KOPT-K1 (cell line): Measurements from ENCODE around the gene RABL6.
"Not testable (repeated sequence)": the region's sequence is repeated elsewhere in the genome, so short reads cannot be mapped to it uniquely, and the experiment has no call there.

Source experiments
- H3K27ac ChIP-seq: fragments of 200-600 bp; sonication (generic); 2 replicates; pipeline ENCODE4 v1.5.1; 2016; ENCODE audit warnings: antibody characterized with exemption, mild to moderate bottlenecking, low read depth, low read length; ENCODE audit not compliant: poor library complexity, severe bottlenecking
- H3K36me3 ChIP-seq: fragments of 200-600 bp; sonication (generic); 2 replicates; pipeline ENCODE4 v1.5.1; 2017; ENCODE audit warnings: antibody characterized with exemption, mild to moderate bottlenecking, low read length, moderate library complexity; ENCODE audit not compliant: insufficient read depth
- H3K9me3 ChIP-seq: fragments of 200-600 bp; sonication (generic); 2 replicates; pipeline ENCODE4 v1.5.1; 2017; ENCODE audit warnings: antibody characterized with exemption, low read length, mild to moderate bottlenecking; ENCODE audit not compliant: insufficient read depth, poor library complexity, severe bottlenecking

Gene RABL6

GRCh38 chr9:136840140-136840876 is 32.6 kb downstream of the RABL6 start:
- H3K27ac ChIP-seq, result no peak overlapping the region

GRCh38 chr9:136840877-136841645 is 33.3 kb downstream of the RABL6 start:
- Histone ChIP-seq H3K36me3 (peaks cover 25% of the 10 kb centered on the region), H3K9me3 (no peaks in the 10 kb centered on the region), H3K27ac (no peak overlapping the region)

More at GRCh38 chr9:136840140-136840876, 32.6 kb downstream of the RABL6 start:
- H3K36me3 ChIP-seq, result peaks cover 25% of the 10 kb centered on the region
- H3K9me3 ChIP-seq, result no peaks in the 10 kb centered on the region

- H3K9me3 ChIP-seq, H3K27ac ChIP-seq: not testable (repeated sequence)
- H3K36me3 ChIP-seq, result peaks cover 25% of the 10 kb centered on the region
These were observed 34.1 kb downstream of the RABL6 start for GRCh38 chr9:136841646-136842379.

- not testable (repeated sequence) for H3K27ac ChIP-seq, H3K9me3 ChIP-seq
- H3K36me3 ChIP-seq, result peaks cover 25% of the 10 kb centered on the region
These were observed 34.7 kb downstream of the RABL6 start, which contains the start of gene AJM1 for GRCh38 chr9:136842380-136842948. TSS of gene AJM1 (plus strand) at chr9:136842478. CDS start at chr9:136844415, 1,937 bp downstream.

GRCh38 chr9:136843159-136843800 is 35.5 kb downstream of the RABL6 start:
- not testable (repeated sequence) for H3K9me3 ChIP-seq, H3K27ac ChIP-seq
- H3K36me3 ChIP-seq, result peaks cover 25% of the 10 kb centered on the region

GRCh38 chr9:136843801-136844740 is 36.3 kb downstream of the RABL6 start:
- H3K9me3 ChIP-seq, H3K27ac ChIP-seq: not testable (repeated sequence)
- H3K36me3 ChIP-seq, result peaks cover 19% of the 10 kb centered on the region

- Histone ChIP-seq H3K36me3 (peaks cover 10% of the 10 kb centered on the region), H3K9me3 (no peaks in the 10 kb centered on the region), H3K27ac (no peak overlapping the region)
These were observed 37.2 kb downstream of the RABL6 start for GRCh38 chr9:136844761-136845464.

GRCh38 chr9:136845465-136846260 is 37.9 kb downstream of the RABL6 start:
- H3K27ac ChIP-seq, result no peak overlapping the region
- H3K36me3 ChIP-seq, result peaks cover 3% of the 10 kb centered on the region; the same call in 1 of the 2 replicates
- no peaks in the 10 kb centered on the region for H3K9me3 ChIP-seq

GRCh38 chr9:136846376-136847087 is 38.8 kb downstream of the RABL6 start:
- Histone ChIP-seq H3K9me3 (no peaks in the 10 kb centered on the region), H3K36me3 (no peaks in the 10 kb centered on the region), H3K27ac (no peak overlapping the region)

- Histone ChIP-seq H3K27ac (no peak overlapping the region), H3K36me3 (no peaks in the 10 kb centered on the region)
These were observed 39.5 kb downstream of the RABL6 start for GRCh38 chr9:136847088-136847825.

GRCh38 chr9:136847826-136848392 is 40.2 kb downstream of the RABL6 start:
- Histone ChIP-seq H3K9me3 (no peaks in the 10 kb centered on the region), H3K27ac (peak overlapping the region; percentile 34), H3K36me3 (no peaks in the 10 kb centered on the region)

More at GRCh38 chr9:136847088-136847825, 39.5 kb downstream of the RABL6 start:
- H3K9me3 ChIP-seq, result no peaks in the 10 kb centered on the region
